Subcutaneous abdominal adipose tissue (tissue), 5 donors: Measurements from ENCODE around the gene SUPT7L.
A peak's percentile ranks its signal among the peaks of the same experiment; 100 is the strongest.
"Not testable (repeated sequence)": the region's sequence is repeated elsewhere in the genome, so short reads cannot be mapped to it uniquely, and the experiment has no call there.

ENCODE experiments used
- H3K27ac ChIP-seq: one replicate; pipeline ENCODE4 v1.7.0; 2013; ENCODE audit warnings: low read depth, mild to moderate bottlenecking, inconsistent platforms, low read length, moderate library complexity
- H3K27me3 ChIP-seq, 5 donors: one replicate each; pipeline ENCODE4 v1.7.0; 2013; ENCODE audit warnings: low read length in 5 of 5, inconsistent platforms in 1 of 5; ENCODE audit not compliant: control insufficient read depth in 5 of 5, insufficient read depth in 4 of 5
- H3K36me3 ChIP-seq, 5 donors: one replicate each; pipeline ENCODE4 v1.7.0; 2013; ENCODE audit warnings: low read length in 5 of 5; ENCODE audit not compliant: control insufficient read depth in 5 of 5, insufficient read depth in 5 of 5
- H3K4me1 ChIP-seq, 5 donors: one replicate each; pipeline ENCODE4 v1.7.0; 2013; ENCODE audit warnings: low read length in 5 of 5, mild to moderate bottlenecking in 3 of 5, moderate library complexity in 1 of 5; ENCODE audit not compliant: control insufficient read depth in 5 of 5, insufficient read depth in 5 of 5
- H3K4me3 ChIP-seq, 5 donors: one replicate each; pipeline ENCODE4 v1.7.0; 2013; ENCODE audit warnings: low read length in 5 of 5, low read depth in 1 of 5
- H3K9ac ChIP-seq, 5 donors: one replicate each; pipeline ENCODE4 v1.7.0; 2013; ENCODE audit warnings: low read length in 5 of 5, mild to moderate bottlenecking in 4 of 5, moderate library complexity in 3 of 5
- H3K9me3 ChIP-seq, 5 donors: one replicate each; pipeline ENCODE4 v1.7.0; 2013; ENCODE audit warnings: low read length in 5 of 5; ENCODE audit not compliant: control insufficient read depth in 5 of 5
- donor health status: healthy.
- donor health status: healthy.
- donor health status: healthy.
- donor health status: healthy.
- donor health status: healthy.

The SUPT7L gene

DNA sequence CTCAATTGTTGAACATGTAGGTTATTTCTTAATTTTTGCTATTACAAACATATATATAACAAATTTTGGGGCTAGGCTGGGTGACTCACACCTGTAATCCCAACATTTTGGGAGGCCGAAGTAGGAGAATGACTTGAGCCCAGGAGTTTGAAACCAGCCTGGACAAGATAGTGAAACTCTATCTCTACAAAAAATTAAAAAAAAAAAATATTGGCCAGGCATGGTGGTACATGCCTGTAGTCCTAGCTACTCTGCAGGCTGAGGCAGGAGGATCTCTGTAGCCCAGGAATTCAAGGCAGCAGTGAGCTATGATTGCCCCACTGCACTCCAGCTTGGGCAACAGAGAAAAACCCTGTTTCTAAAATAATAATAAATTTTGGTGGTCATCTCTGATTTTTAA, 23.8 kb upstream of the SUPT7L start:
- H3K27me3 ChIP-seq: no peaks in the 10 kb centered on the region
- no peak overlapping the region for H3K4me3 ChIP-seq
- peaks cover 36 to 56% (median 41%) of the 10 kb centered on the region in 5 donors for H3K36me3 ChIP-seq

DNA sequence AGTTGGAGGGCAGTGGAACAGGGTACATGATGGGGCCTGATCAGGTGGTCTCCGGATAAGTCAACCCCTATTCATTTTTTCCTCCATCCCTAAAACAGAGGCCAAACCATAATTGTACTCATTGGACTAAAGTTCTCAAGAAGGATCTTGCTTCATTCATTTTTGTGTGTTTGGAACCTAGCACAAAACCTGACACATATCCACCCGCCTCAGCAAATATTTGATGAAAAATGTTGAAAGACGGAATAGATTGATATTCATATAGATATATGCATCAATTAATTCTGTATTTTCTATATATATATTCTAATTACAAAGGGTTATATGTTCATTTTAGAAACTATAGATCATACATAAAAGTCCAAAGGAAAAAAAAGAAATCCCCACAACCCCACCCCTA, 22.2 kb upstream of the SUPT7L start:
- Histone ChIP-seq H3K27me3 (no peaks in the 10 kb centered on the region), H3K27ac (no peak overlapping the region), H3K4me1 (peaks cover 0 to 9% (median 1%) of the 10 kb centered on the region in 5 donors), H3K9me3 (no peaks in the 10 kb centered on the region), H3K36me3 (peaks cover 31 to 67% (median 56%) of the 10 kb centered on the region in 5 donors), H3K9ac (no peak overlapping the region), H3K4me3 (no peak overlapping the region)

More for the DNA sequence above, 23.8 kb upstream of the SUPT7L start:
- no peak overlapping the region for H3K27ac ChIP-seq
- no peaks in the 10 kb centered on the region for H3K9me3 ChIP-seq
- peaks cover 0 to 9% (median 1%) of the 10 kb centered on the region in 5 donors for H3K4me1 ChIP-seq
- H3K9ac ChIP-seq: no peak overlapping the region

DNA sequence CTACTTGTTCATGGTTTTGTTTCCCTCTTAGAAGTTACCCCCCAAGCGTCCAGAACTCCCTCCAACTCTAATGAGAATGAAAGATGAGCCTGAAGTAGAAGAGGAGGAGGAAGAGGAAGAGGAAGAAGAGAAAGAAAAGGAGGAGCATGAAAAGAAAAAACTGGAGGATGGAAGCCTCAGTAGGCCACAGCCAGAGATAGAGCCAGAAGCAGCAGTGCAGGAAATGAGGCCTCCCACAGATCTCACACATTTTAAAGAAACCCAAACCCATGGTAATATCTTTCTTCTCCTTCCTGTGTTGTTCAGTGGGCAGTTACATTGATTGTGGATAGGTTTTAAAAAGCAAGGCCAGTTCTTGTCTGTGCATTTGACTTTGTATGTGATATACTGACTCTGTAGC, 21.6 kb upstream of the SUPT7L start:
- H3K4me3 ChIP-seq, H3K4me1 ChIP-seq, H3K9ac ChIP-seq, H3K27me3 ChIP-seq, H3K27ac ChIP-seq, H3K9me3 ChIP-seq: not testable (repeated sequence)
- peaks cover 31 to 72% (median 59%) of the 10 kb centered on the region in 5 donors for H3K36me3 ChIP-seq

DNA sequence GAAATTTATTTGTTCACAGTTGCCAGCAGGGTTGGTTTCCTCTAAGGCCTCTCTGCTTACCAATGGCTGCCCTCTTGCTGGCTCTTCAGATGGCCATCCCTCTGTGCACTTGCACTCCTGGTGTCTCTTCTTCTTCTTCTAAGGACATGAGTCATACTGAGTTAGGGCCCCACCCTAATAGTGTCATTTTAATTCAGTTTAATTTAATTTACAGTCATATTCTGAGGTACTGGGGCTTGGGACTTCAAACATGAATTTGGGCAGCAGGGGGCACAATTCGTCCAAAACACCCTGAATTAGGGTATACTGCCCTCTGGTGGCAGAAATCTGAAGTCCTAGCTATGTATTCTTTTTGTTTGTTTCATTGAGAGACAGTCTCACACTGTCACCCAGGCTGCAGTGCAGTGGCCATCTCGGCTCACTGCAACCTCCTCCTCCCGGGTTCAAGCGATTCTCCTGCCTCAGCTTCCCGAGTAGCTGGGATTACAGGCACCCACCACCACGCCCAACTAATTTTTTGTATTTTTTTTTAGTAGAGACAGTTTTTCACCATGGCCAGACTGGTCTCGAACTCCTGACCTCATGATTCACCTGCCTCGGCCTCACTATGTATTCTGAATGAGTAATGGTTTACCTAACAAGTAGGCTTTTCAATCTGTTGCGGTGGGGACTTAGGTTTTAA, 20.1 kb upstream of the SUPT7L start:
- peaks cover 27 to 76% (median 55%) of the 10 kb centered on the region in 5 donors for H3K36me3 ChIP-seq
- no peak overlapping the region for H3K9ac ChIP-seq
- H3K4me1 ChIP-seq: peaks cover 0 to 9% (median 1%) of the 10 kb centered on the region in 5 donors
- peak overlapping the region; percentile 49 for H3K27ac ChIP-seq
- H3K4me3 ChIP-seq: no peak overlapping the region
- no peaks in the 10 kb centered on the region for H3K9me3 ChIP-seq
- no peaks in the 10 kb centered on the region for H3K27me3 ChIP-seq

DNA sequence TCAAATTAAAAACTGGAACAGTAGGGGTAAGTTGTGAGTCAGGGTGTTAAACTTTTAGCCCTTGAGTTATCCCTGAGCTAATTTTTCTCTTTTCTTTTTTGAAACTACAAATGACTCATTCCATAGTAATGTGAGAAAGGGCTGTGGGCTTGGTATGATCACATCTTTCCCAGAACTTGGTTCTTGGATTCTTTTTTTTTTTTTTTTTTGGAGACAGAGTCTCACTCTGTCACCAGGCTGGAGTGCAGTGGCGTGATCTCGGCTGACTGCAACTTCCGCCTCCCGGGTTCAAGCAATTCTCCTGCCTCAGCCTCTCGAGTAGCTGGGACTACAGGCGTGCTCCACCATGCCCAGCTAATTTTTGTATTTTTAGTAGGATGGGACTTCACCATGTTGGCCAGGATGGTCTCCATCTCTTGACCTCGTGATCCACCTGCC, 18.9 kb upstream of the SUPT7L start:
- peaks cover 25 to 79% (median 57%) of the 10 kb centered on the region in 5 donors for H3K36me3 ChIP-seq
- not testable (repeated sequence) for H3K4me1 ChIP-seq, H3K27me3 ChIP-seq, H3K9me3 ChIP-seq, H3K9ac ChIP-seq, H3K4me3 ChIP-seq
- H3K27ac ChIP-seq: peak overlapping the region; percentile 49

DNA sequence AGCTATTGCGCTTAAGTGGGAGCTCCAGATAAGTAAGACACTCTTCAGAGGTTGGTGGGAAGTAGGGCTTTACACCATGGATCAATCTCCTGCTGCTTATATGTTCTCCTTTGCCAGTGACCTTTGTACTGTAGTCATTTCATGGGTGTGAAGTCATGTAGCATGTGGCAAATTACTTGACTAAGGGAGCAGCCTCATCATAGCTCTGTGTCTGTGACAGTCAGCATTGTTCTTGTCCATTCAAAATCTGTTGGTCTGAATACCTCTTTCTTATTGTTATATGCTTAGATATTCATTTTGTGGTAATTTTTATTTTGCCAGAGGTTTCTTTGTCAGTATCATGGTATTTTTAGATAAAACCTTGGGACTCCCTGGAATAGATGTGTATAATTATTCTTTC, 18.4 kb upstream of the SUPT7L start:
- peaks cover 29 to 79% (median 58%) of the 10 kb centered on the region in 5 donors for H3K36me3 ChIP-seq
- H3K27ac ChIP-seq: peak overlapping the region; percentile 46
- H3K4me1 ChIP-seq: peaks cover 0 to 9% (median 1%) of the 10 kb centered on the region in 5 donors

DNA sequence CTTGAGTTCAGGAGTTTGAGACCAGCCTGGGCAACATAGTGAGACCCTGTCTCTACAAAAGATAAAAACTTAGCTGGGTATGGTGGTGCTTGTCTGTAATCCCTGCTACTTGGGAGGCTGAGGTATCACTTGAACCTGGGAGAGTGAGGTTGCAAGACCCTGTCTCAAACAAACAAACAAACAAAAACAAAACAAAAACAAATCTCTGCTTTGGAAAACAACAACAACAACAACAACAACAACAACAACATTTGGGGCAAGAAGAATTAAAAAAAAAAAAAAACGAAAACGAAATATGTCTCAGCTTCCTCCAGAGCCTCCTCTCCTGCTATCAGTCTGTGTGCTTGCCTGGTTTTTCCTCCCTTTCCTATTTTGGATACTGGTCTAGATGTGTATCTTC, 17.2 kb upstream of the SUPT7L start:
- Histone ChIP-seq H3K4me3 (no peak overlapping the region), H3K9ac (no peak overlapping the region), H3K36me3 (peaks cover 30 to 77% (median 56%) of the 10 kb centered on the region in 5 donors), H3K4me1 (peaks cover 0 to 9% (median 1%) of the 10 kb centered on the region in 5 donors), H3K27ac (no peak overlapping the region), H3K9me3 (no peaks in the 10 kb centered on the region), H3K27me3 (no peaks in the 10 kb centered on the region)

More for the DNA sequence above, 18.4 kb upstream of the SUPT7L start:
- H3K27me3 ChIP-seq: no peaks in the 10 kb centered on the region
- no peak overlapping the region for H3K9ac ChIP-seq
- H3K4me3 ChIP-seq: no peak overlapping the region
- H3K9me3 ChIP-seq: no peaks in the 10 kb centered on the region

DNA sequence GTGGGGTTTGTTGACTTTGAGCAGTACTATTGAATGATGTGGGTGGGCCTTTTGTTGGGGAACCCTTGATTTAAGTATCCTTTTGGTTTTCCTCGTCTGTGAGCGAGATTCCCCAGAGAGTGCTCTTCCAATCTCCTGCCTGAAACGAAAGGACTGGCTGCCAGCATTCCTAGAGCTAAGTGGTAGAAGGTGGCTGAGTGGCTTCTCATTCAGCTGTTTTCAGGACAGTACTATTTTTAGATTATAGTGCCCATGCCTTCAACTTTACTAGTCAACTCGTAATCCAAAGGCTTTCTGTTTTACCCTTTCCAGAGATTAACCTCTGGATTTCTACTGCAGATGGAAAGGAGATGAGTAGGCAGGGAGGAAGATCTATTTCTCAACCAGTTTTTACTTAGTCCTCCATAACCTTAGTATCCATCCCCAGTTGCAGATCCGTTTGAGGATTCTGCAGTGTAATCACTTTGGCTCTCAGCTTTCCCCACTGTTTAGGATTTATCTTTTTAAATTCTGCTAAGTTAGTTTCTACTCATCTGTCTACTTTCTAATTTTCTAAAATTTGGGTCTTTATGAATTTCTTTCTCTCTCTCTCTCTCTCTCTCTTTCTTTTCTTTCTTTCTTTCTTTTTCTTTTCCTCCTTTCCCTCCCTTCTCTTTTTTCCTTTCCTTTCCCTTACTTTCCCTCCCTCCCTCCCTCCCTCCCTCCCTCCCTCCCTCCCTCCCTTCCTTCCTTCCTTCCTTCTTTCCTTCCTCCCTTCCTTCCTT, 9.5 kb upstream of the SUPT7L start:
- Histone ChIP-seq H3K9ac (no peak overlapping the region), H3K9me3 (no peaks in the 10 kb centered on the region), H3K4me3 (no peak overlapping the region), H3K4me1 (no peaks in the 10 kb centered on the region), H3K27ac (no peak overlapping the region), H3K27me3 (no peaks in the 10 kb centered on the region), H3K36me3 (peaks cover 52 to 64% (median 55%) of the 10 kb centered on the region in 5 donors)

DNA sequence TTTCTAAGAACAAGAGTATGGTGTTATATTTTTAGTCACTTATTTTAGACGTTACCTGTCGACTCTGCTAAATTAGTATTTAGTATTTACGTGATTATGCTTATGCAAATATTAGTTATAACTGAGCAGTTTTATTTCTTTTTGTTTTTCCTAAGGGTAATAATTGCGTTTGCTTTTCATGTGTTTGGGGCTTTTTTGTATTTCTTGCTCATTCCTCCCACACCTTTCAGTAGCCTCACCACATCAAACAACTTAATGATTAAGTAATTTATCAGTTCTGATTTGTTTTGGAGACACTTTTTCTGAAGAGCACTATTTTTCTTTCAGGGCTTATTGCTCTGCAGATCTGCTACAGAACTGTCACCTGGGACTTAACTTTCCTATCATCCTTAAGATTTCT, 7.8 kb upstream of the SUPT7L start:
- H3K4me3 ChIP-seq: no peak overlapping the region
- no peak overlapping the region for H3K27ac ChIP-seq
- peaks cover 47 to 57% (median 53%) of the 10 kb centered on the region in 5 donors for H3K36me3 ChIP-seq
- H3K4me1 ChIP-seq: peaks cover 0 to 2% (median 0%) of the 10 kb centered on the region in 5 donors
- no peaks in the 10 kb centered on the region for H3K27me3 ChIP-seq
- H3K9me3 ChIP-seq: no peaks in the 10 kb centered on the region
- no peak overlapping the region for H3K9ac ChIP-seq

DNA sequence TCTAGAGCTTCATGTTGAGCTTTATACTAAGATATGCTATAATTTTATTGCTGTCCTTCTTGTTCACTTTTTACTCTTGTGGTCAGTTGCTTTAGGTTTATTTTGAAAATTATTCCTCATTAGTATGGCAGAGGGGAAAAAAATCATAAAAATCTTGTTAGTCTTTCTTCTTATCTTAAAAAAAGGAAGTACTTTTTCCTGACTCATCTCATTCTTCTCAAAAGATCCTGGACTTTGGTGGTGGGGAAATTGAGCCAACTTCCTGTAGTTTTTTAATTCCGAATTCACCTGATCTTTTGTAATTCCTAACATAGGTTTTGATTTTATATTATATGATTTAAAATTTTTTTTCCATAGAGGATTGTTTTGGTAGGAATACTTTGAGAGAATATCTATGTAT, 4.0 kb upstream of the SUPT7L start:
- Histone ChIP-seq H3K4me1 (peaks cover 3 to 24% (median 21%) of the 10 kb centered on the region in 5 donors), H3K9me3 (no peaks in the 10 kb centered on the region), H3K4me3 (no peak overlapping the region), H3K36me3 (peaks cover 24 to 36% (median 28%) of the 10 kb centered on the region in 5 donors), H3K27ac (no peak overlapping the region), H3K9ac (no peak overlapping the region), H3K27me3 (no peaks in the 10 kb centered on the region)
